Stimulated activated naive B cell treated with anti-CD40 and anti-IgM and Interleukin-4, amounts not matched to agents 10 μg/mL and 1 μg/mL and 100 μg/mL, for 72 hours (primary cell): Measurements from ENCODE around the gene NRDC.

ENCODE experiments used
- ATAC-seq, 2 donors: fragments of 150-1000 bp; cut with Tn5 transposase; replicated peaks; 2 replicates each; pipeline ENCODE4 v1.10.0; 2021; ENCODE audit warnings: moderate library complexity in 1 of 2
- DNase-seq: peaks from one replicate; pipeline ENCODE4 v3.0.0; 2021
- H3K27ac Mint-ChIP-seq: one replicate; pipeline ENCODE4 v1.8.0; 2022; ENCODE audit warnings: mild to moderate bottlenecking, mixed read lengths
- H3K27me3 Mint-ChIP-seq, 2 donors: one replicate each; pipeline ENCODE4 v1.8.0; 2022; ENCODE audit warnings: mixed read lengths in 2 of 2
- H3K36me3 Mint-ChIP-seq, 2 donors: one replicate each; pipeline ENCODE4 v1.8.0; 2022; ENCODE audit warnings: mixed read lengths in 2 of 2, mild to moderate bottlenecking in 1 of 2
- H3K4me1 Mint-ChIP-seq, 2 donors: one replicate each; pipeline ENCODE4 v1.8.0; 2022; ENCODE audit warnings: mixed read lengths in 2 of 2, mild to moderate bottlenecking in 1 of 2
- H3K4me3 Mint-ChIP-seq, 2 donors: one replicate each; pipeline ENCODE4 v1.8.0; 2022; ENCODE audit warnings: mild to moderate bottlenecking in 2 of 2, mixed read lengths in 2 of 2, moderate library complexity in 1 of 2
- H3K9me3 Mint-ChIP-seq, 2 donors: one replicate each; pipeline ENCODE4 v1.8.0; 2022; ENCODE audit warnings: mixed read lengths in 2 of 2, mild to moderate bottlenecking in 1 of 2

Gene NRDC

DNA sequence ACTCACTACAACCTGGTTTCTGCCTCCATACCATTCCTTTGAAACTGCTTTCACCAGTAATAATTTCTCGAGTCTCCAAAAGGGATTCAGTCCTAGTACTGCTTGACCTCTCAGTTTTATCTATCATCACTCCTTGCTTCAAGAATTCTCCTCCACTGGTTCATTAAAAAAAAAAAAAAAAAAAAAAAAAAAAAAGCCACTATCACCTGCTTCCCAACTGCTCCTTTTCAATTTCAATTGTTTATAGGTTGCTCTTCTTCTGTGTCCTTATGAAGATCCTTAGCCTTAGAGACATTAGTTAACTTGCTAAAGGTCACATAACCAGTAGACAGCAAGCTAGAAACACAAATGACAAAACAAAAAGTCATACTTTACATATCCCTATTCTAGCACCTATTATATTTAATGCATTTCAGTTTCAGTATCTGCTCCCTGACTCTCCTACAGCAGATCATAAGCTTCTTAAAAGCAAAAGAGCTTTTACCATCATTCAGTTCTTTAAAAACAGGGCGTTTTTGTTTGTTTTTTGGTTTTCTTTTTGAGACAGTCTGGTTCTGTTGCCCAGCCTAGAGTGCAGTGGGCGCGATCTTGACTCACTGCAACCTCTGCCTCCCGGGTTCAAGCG is 7.1 kb downstream of the NRDC start:
- ATAC-seq (no peak), DNase-seq (no peak)
- Mint-ChIP-seq H3K4me1 (peaks cover 40 to 52% of the 10 kb centered on the region in 2 donors), H3K9me3 (no peaks in the 10 kb centered on the region), H3K36me3 (peaks cover 12 to 32% of the 10 kb centered on the region in 2 donors), H3K27me3 (no peaks in the 10 kb centered on the region), H3K27ac (peak overlapping the region; percentile 9), H3K4me3 (no peak overlapping the region)

DNA sequence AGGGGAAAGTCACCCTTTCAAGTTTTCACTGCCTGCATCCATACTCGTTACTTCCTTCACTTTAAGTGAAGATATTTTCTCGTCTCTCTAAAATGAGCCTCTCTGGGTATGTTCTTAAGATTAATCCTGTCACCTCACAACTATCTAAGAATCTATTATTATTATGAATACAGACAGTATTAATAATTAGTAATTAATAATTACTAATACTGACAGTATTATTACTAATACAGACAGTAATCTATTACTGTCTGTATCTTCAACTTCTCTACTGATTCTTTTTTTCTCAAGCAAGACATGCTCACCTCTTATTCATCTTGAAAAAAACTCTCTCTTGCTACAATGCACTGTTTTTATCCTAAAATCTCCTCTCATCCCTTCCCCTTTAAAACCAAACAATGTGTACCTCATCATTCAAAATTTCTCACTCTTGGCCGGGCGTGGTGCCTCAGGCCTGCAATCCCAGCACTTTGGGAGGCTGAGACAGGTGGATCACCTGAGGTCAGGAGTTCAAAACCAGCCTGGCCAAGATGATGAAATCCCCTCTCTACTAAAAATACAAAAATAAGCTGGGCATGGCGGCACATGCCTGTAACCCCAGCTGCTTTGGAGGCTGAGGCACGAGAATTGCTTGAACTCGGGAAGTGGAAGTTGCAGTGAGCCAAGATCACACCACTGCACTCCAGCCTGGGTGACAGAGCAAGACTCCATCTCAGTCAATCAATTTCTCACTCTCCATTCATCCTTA is 7.8 kb downstream of the NRDC start:
- Mint-ChIP-seq H3K9me3 (no peaks in the 10 kb centered on the region), H3K27me3 (no peaks in the 10 kb centered on the region), H3K36me3 (peaks cover 14 to 32% of the 10 kb centered on the region in 2 donors), H3K27ac (peak overlapping the region; percentile 9), H3K4me3 (no peak overlapping the region), H3K4me1 (peaks cover 42 to 58% of the 10 kb centered on the region in 2 donors)
- DNase-seq (no peak), ATAC-seq (no peak)

DNA sequence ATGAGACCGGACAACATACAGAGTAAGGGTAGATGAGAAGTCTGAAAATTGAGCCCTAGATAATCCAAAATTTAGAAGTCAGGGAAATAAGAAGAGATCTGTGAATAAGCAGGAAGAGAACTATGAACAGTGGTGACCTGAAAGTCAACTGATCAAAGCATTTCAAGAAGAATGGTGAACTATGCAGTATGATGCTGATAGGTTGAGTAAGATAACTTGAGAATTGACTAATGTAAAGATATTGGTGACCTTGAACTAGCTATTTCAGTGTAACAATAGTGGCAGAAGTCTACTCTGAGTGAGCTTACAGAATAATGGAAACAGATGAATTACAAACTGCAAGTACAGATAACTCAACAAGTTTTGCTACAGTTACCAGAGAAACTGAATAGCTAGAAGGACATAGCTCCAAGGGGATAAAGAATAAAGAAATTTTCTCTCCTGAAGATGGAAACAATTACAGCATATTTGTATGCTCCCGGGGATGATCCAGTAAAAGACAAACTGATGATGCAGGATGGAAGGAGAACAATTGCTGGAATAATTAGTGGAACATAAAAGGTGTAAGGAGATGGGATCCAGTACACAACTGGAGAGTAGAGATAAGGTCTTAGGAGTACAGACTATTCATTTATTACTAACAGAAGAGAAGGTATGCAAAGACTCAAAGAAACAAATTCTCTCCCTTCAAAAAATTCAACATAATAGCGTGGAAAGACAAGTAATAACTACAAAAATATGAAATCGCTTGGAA is 10.9 kb downstream of the NRDC start:
- DNase-seq (no peak), ATAC-seq (no peak)
- Mint-ChIP-seq H3K4me1 (peaks cover 37 to 71% of the 10 kb centered on the region in 2 donors), H3K36me3 (peaks cover 22 to 31% of the 10 kb centered on the region in 2 donors), H3K27ac (no peak overlapping the region), H3K4me3 (no peak overlapping the region), H3K9me3 (no peaks in the 10 kb centered on the region), H3K27me3 (no peaks in the 10 kb centered on the region)

DNA sequence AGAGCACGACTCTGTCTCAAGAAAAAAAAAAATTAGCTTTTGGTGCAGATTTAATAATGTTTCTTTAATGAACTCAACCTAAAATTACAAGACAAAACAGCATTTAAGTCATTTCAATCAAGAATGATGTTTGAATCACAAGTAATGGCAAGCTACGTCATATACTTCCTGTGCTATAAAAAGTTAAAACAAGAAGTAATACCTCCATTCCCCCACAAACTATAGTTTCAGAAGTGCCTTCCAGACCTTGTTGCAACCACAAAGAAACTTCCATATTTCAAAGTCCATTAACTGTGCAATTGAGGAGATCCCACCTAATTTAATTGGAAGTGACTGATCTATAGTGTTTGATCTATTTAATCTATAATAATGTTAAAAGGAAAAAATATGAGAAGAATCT is 15.1 kb downstream of the NRDC start:
- Mint-ChIP-seq H3K4me1 (peaks cover 27 to 57% of the 10 kb centered on the region in 2 donors), H3K27me3 (no peaks in the 10 kb centered on the region), H3K9me3 (no peaks in the 10 kb centered on the region), H3K27ac (peak overlapping the region; percentile 81), H3K4me3 (peak overlapping the region; percentile 55 to 67), H3K36me3 (peaks cover 15 to 23% of the 10 kb centered on the region in 2 donors)
- no peak for DNase-seq
- ATAC-seq = peak; percentile 90 to 91

DNA sequence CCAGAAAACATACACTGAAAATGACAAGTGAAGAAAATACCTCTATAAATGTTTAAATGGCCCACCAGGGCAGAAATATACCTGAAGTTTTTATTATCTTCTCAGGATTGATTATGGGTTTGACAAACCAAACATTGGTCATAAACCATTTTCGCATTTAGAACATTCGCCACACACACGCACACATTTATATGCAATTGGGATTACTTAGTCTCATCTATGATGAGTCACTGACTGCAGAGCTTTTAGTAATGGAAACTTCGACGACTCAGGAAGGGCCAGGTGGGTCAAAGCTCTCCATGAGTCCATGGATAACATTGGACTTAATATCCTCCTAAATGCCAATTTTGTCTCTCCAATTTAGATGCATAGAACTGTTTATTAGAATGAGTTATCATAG is 16.9 kb downstream of the NRDC start:
- no peak overlapping the region for H3K4me3 Mint-ChIP-seq
- peaks cover 13 to 40% of the 10 kb centered on the region in 2 donors for H3K4me1 Mint-ChIP-seq
- no peaks in the 10 kb centered on the region for H3K27me3 Mint-ChIP-seq
- H3K27ac Mint-ChIP-seq = no peak overlapping the region
- ATAC-seq = no peak
- DNase-seq = no peak
- no peaks in the 10 kb centered on the region for H3K9me3 Mint-ChIP-seq
- peaks cover 15 to 16% of the 10 kb centered on the region in 2 donors for H3K36me3 Mint-ChIP-seq

DNA sequence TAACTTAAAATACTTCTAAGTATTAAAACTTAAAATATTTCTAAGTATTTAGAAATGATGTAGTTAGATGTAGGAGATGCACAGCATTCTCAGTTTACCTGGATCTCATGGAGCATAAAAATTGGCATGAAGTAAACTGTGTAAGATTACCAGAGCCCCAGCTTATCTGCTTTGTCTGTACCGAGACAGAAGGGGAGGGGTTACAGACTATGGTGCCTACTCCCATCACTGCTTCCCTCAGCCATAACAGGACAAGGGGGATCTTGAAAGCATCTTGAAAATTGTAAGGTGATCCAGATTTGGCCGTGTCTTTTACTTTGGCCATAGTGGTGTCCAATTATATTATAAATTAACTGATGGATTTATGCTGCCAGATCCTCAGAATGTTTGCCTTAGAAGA is 18.8 kb downstream of the NRDC start:
- no peak overlapping the region for H3K4me3 Mint-ChIP-seq
- ATAC-seq (no peak), DNase-seq (no peak)
- H3K4me1 Mint-ChIP-seq = peaks cover 11 to 26% of the 10 kb centered on the region in 2 donors
- peaks cover 22 to 27% of the 10 kb centered on the region in 2 donors for H3K36me3 Mint-ChIP-seq
- no peaks in the 10 kb centered on the region for H3K27me3 Mint-ChIP-seq
- no peak overlapping the region for H3K27ac Mint-ChIP-seq
- H3K9me3 Mint-ChIP-seq = no peaks in the 10 kb centered on the region

DNA sequence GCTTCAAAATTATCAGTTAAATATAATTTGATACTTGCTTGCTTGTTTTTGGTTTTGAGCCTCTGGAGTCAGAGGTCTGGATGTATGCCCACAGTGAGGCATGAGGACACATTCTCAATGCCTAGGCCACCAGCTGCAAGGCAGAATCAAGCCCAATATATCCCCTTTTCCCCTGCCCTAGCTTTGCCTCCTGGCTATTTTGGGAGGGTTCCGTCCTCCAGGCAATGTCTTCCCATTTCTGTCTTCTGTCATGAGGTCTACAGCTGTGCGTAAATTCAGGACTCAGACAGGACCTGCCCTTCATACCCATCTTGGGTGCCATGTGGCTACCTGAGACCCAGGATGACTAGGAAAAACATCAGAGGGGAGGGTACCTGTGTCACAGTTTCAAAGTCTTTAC is 19.2 kb downstream of the NRDC start:
- no peak for ATAC-seq
- peaks cover 26 to 31% of the 10 kb centered on the region in 2 donors for H3K36me3 Mint-ChIP-seq
- no peak overlapping the region for H3K4me3 Mint-ChIP-seq
- H3K27ac Mint-ChIP-seq = no peak overlapping the region
- DNase-seq = no peak
- no peaks in the 10 kb centered on the region for H3K27me3 Mint-ChIP-seq
- no peaks in the 10 kb centered on the region for H3K9me3 Mint-ChIP-seq
- peaks cover 11 to 26% of the 10 kb centered on the region in 2 donors for H3K4me1 Mint-ChIP-seq

DNA sequence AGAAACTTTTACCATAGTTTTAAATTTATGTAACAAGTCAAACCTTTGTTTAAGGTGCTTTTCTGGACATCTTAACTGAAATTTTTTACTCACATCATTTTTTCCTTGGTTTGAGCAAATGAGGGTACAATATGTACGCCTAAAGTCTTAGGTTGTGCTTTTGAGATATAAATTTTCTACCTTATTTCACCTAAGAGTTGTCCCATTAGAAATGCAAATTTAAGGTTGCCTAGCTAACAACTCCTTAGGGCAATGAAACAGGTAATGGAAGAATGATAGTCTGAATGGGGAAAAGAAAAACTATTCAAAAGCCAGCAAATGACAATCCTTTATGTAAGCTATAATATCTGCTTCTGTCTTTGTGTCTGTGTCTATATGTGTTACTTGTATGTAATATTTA is 19.6 kb downstream of the NRDC start:
- H3K4me3 Mint-ChIP-seq = no peak overlapping the region
- H3K27me3 Mint-ChIP-seq = no peaks in the 10 kb centered on the region
- peaks cover 11 to 25% of the 10 kb centered on the region in 2 donors for H3K4me1 Mint-ChIP-seq
- DNase-seq = no peak
- no peak for ATAC-seq
- peaks cover 27 to 33% of the 10 kb centered on the region in 2 donors for H3K36me3 Mint-ChIP-seq
- no peaks in the 10 kb centered on the region for H3K9me3 Mint-ChIP-seq
- H3K27ac Mint-ChIP-seq = no peak overlapping the region

DNA sequence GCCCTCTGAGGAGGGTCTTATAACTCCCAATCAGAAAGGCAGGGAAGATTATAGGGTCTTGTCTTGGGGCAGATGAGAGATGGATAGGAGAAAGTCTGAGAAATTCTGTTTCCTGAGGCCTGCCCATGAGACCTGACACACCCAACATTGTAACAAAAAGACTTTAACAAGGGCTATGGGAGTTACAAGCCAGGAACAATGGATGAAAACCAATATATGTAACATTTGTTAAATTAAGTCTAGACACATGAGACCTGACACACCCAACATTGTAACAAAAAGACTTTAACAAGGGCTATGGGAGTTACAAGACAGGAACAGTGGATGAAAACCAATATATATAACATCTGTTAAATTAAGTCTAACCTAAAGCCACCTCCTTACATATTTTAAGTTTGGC is 21.8 kb downstream of the NRDC start:
- H3K4me3 Mint-ChIP-seq = no peak overlapping the region
- H3K36me3 Mint-ChIP-seq = peaks cover 27 to 29% of the 10 kb centered on the region in 2 donors
- no peak overlapping the region for H3K27ac Mint-ChIP-seq
- ATAC-seq (no peak), DNase-seq (no peak)
- no peaks in the 10 kb centered on the region for H3K27me3 Mint-ChIP-seq
- no peaks in the 10 kb centered on the region for H3K9me3 Mint-ChIP-seq
- peaks cover 2 to 5% of the 10 kb centered on the region in 2 donors for H3K4me1 Mint-ChIP-seq

DNA sequence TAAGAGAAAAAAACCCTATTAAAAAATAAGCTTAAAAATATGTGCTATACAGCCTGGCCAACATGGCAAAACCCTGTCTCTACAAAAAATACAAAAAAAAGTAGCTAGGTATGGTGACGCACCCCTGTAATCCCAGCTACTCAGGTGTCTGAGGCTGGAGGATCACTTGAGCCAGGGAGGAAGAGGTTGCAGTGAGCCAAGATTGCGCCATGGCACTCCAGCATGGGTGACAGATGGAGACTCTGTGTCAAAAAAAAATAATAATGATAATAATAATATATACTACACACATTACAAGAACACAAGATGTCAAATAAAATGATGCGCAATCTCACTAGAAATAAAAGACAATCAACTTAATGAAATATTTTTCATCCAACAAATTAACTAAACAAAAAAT is 22.9 kb downstream of the NRDC start:
- H3K4me3 Mint-ChIP-seq = no peak overlapping the region
- H3K36me3 Mint-ChIP-seq = peaks cover 23 to 27% of the 10 kb centered on the region in 2 donors
- no peak overlapping the region for H3K27ac Mint-ChIP-seq

DNA sequence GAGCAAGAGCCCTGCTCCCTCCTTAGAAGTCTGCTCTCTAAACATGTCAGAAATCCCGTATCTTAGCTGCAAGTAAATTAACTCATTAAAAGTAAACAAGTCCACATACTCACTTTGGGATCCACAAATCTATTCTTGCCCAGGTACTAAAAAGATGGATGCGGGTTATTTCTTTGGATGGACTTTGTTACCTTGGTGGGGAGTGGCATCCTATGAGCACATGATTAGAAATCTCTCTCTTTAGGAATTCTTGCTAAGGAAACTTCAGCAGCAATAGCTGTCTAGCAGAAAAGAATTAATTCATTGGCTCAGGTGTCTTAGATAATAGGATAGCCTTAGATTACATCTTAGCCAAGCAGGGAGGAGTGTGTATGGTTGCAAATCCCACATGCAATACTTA is 25.2 kb downstream of the NRDC start:
- H3K4me1 Mint-ChIP-seq = peaks cover 0 to 9% of the 10 kb centered on the region in 2 donors
- H3K27ac Mint-ChIP-seq = no peak overlapping the region
- DNase-seq = no peak
- ATAC-seq = no peak
- H3K4me3 Mint-ChIP-seq = no peak overlapping the region
- no peaks in the 10 kb centered on the region for H3K27me3 Mint-ChIP-seq
- H3K9me3 Mint-ChIP-seq = no peaks in the 10 kb centered on the region
- H3K36me3 Mint-ChIP-seq = peaks cover 24 to 28% of the 10 kb centered on the region in 2 donors

More for the DNA sequence above, 22.9 kb downstream of the NRDC start:
- no peak for DNase-seq
- no peaks in the 10 kb centered on the region for H3K27me3 Mint-ChIP-seq
- no peaks in the 10 kb centered on the region for H3K9me3 Mint-ChIP-seq
- H3K4me1 Mint-ChIP-seq = peaks cover 0 to 9% of the 10 kb centered on the region in 2 donors
- ATAC-seq = no peak

DNA sequence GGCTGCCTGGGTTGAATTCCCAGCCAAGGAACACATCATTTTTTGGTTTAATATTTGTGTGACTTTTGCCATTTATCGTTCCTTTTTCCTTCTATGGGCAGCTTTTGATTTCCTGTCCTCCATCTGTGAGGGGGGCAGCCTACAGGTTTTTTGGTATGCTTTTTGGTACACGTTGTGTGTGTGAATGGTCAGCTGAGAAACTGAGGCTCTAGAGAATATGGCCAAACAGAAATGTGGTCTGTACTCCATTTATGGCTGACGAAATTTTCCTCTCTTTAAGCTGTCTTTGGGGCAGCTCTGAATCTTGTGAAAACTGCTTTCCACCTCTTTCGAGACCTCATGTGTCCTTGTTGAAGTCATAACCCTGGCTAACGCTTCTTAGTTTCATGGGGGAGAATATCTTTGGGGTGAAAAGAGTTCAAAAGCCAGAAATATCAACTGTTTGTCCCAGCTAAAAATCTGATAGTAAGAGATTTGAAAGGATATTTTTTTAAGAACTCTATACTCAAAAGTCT is 26.6 kb downstream of the NRDC start:
- H3K4me1 Mint-ChIP-seq = peaks cover 0 to 9% of the 10 kb centered on the region in 2 donors
- no peaks in the 10 kb centered on the region for H3K27me3 Mint-ChIP-seq
- ATAC-seq (no peak), DNase-seq (no peak)
- no peaks in the 10 kb centered on the region for H3K9me3 Mint-ChIP-seq
- no peak overlapping the region for H3K27ac Mint-ChIP-seq
- no peak overlapping the region for H3K4me3 Mint-ChIP-seq
- H3K36me3 Mint-ChIP-seq = peaks cover 25 to 34% of the 10 kb centered on the region in 2 donors

DNA sequence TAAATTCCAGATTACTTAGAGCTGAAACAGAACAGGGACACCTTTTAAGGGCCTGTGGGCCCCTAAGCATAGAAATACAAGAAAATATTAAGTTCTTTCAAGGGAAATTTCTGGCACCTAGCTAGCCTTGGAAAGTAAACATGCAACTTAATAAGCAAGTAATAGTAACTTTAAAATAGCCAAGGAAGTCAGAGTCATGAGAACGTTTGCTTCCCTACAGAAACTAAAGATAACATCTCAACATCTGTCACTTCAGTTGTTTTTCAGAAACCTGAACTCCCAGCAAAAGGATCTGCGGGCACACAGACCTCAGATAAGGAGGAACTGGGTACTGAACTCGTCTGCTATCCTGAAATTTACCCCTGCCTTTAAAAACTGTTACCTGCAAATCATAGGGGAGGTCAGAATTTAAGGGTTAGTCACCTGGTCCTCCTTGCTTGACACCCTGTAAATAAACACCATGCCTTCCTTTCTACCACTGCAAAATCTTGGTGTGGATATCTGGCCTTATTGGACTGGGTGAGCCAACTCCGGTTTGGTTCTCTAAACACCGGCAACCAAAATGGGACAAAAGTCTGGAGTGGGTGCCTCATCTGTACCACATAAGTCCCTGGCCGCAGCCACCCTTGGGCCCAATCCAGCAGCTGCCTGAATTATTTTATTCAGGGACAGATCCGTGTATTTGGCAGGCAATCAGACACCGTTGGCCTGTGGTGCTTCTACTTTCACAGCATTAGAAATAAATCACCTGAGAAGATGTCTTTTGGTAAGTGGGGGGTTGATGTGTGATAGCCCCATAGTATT is 27.9 kb downstream of the NRDC start:
- Mint-ChIP-seq H3K27me3 (no peaks in the 10 kb centered on the region), H3K27ac (no peak overlapping the region), H3K36me3 (peaks cover 25 to 38% of the 10 kb centered on the region in 2 donors), H3K9me3 (no peaks in the 10 kb centered on the region), H3K4me3 (no peak overlapping the region), H3K4me1 (peaks cover 0 to 9% of the 10 kb centered on the region in 2 donors)
- no peak for DNase-seq
- ATAC-seq = peak in 1 of 2 donors; percentile 14
